Activated CD4-positive, alpha-beta T cell treated with anti-CD3 and anti-CD28 coated beads, Interleukin-2, amount 50 U/mL, for 1 hour (primary cell): ENCODE data around the gene WDR1.

Experiments
- DNase-seq: peaks from one replicate; pipeline ENCODE4 v3.0.0-alpha.2; 2020

Gene WDR1

DNA sequence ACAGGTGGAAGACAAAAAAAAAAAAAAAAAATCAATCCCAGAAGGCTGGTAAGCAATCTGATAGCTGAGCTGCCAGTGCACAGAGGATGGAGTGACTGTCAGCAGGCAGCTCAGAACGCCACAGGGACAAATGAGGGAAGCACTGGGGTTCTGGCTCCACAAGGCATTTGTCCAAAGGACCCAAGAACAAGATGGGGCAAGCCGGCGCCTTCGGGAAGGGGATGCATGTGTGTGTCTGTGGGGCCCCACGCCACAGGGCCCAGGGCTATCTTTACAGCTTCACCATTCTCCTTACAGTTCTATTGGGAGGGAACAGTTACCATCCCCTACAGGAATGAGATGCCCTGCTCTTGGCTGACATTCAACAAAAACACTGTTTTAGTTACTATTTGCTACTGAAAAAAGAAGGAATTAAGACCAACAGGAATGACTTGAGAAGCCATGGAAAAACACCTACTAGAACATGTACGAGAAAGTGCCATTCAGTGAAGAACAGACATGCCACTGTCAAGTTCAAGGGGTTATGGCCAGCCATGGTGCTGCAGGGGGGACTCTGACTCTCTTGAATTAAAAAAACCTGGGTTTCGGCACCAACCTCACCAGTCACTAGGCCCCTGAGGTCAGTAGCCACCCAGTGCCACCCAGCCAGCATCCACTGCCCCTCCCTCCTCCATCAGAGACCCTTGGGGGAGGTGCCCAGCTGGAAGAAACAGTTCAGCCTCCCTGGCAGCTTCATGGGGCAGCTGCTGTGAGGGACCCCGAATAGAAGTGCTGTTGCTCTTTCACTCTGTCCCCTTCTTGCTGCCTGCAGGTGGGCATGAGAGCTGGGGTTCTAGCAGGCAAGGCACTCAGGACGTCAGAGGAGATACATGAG lies 18.5 kb downstream of the WDR1 start:
- no peak for DNase-seq

DNA sequence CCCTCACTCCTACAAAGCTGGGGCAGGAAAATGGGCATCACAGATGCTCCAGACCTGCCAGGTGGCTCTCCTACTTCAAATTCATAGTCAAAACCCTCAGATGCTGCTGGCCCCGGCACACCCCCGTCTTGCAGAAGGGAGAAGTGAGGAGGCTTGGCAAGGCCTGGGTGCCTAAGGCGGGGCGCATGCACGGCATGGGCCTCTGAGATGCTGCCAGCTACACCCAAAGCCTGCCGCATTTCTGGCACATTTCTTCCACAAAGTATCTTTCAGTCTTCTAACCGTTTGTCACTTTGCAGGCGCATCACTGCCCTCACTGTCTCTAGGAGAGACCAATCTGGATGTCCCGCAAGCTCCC lies 19.6 kb downstream of the WDR1 start:
- no peak for DNase-seq

DNA sequence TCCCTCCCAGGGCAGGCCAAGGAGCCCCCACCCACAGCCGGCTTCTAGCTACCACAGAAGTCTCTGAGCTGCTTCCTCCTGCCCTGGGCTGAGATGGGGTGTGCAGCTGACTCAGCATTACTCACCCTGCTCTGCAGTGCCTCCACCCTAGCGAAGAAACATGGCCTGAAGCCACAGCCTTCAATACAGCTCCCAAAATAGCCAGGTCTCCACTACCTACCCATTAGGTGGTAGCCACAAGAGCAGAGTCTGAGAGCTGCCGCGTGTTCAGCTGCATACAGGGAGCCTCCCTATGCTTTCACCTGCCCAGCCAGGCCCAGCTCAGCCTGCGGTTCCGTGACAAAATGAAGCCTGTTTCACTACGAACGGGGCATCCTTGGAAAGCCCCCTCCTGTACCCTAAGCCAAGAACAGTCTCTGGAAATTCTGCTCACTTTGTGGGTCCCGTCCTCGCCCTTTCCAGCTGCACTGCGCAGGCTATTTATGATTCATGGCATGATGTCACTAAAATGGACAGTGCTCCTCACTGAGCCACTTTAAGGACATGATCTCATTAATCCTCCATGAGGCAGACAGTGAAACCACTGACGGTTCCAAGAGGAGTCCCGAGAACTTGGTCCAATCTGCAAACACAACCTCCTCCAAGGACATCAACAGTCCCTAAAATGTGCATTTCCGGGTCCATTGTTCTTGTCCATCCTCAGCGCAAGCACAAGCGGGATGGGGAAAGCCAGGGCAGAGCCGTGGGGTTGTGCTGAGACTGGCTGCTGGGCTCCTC lies 20.2 kb downstream of the WDR1 start:
- peak; percentile 72 for DNase-seq

DNA sequence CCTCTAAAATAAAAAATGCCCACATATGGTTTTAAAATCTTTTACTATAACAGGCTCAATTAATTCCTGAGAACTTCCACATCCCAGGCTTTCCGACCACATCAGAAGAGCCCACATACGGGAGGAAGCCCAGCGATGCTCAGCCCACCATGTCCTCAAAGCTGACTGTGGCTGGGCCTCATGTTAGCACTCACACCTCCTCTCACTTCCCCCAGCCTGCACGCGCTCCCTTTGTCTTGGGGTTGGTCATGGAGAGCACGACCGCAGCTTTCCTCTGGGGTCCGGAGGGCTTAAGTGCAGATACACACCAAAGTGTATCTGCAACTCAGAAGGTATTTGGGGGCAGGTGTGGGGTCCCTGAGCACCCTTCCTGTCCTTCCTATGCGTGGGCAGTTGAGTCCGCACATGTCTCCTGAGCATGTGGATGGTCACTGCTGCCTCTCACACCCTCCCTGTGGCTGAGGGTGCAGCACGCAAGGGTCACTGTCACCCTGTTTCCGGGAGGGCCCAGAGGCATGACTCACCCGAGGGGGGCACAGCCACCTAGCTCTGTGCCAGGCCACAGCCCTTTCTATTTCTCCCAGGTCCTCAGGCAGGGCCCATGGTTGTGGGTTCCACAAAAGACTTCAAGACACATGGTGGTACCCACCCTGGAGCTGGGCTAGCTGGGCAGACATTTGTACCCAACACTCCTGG lies 21.2 kb downstream of the WDR1 start:
- no peak for DNase-seq

DNA sequence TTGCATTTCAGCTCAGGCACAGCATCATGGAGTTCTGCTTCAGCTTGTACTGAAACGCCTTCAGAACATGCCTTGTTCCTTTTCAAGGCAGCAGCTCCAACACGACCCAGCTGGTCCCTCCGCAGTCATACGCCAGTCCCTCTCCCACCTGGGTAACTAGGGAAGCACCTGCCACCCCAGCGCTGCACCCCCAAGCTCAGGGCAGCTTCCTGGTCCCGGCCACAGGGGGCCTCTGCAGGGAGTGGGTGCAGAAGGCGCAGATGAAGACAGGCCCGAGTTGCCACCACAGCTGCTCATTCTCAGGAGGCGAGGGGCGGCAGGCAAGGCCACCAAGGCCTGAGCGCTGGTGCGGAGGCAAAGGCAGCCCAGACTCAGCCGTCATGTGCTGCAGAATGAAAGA lies 21.8 kb downstream of the WDR1 start:
- no peak for DNase-seq

DNA sequence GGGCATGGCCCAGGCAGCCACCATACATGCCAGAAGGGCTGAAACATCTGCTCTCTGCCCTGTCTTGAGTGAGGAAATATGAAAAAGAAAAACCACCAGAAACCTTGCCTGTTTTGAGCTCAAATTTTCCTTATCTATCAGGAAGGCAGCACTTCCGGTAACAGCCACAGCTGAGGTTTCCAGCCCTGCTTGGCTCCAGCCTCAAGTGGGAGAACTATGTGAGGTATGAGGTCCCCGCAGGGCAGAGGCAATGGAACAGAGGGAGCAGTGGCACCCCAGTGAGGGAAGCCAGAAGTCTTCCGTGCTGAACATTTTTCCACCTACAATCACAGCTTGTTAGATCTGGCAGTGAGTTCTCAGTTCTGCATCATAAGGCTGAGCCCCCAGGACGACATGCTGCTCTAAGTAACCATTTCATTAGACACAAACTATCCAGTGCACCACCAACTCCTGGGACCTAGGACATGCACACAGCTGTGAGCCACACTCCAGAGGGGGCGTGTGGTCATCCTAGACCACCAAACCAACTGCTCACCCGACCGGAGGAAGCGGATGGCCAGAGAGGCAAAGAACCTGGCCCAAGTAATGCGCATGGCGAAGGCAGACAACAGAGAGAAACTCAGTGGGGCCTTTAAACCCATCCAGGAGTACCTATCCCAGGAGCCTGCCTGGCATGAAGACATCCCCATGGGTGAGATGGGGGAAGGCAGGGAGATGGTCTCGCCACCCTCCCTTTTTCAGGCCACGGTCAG lies 22.6 kb downstream of the WDR1 start:
- peak; percentile 33 for DNase-seq

DNA sequence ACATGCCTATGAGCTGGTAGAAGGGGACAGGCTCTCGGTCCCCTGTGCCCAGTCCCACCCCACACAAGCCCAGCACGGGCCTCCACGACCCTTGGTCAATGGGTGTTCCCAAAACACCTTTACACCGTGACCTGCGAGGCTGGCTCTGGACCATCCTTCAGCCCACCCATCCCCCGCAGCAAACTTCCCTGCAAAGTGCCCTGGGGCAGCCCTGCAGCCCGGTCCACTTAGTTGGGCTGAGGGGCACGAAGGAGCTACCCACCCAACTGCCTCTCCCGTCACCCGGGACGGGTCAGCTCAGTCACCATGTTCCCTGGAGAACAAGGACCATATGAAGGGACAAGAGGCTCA lies 23.4 kb downstream of the WDR1 start:
- no peak for DNase-seq

DNA sequence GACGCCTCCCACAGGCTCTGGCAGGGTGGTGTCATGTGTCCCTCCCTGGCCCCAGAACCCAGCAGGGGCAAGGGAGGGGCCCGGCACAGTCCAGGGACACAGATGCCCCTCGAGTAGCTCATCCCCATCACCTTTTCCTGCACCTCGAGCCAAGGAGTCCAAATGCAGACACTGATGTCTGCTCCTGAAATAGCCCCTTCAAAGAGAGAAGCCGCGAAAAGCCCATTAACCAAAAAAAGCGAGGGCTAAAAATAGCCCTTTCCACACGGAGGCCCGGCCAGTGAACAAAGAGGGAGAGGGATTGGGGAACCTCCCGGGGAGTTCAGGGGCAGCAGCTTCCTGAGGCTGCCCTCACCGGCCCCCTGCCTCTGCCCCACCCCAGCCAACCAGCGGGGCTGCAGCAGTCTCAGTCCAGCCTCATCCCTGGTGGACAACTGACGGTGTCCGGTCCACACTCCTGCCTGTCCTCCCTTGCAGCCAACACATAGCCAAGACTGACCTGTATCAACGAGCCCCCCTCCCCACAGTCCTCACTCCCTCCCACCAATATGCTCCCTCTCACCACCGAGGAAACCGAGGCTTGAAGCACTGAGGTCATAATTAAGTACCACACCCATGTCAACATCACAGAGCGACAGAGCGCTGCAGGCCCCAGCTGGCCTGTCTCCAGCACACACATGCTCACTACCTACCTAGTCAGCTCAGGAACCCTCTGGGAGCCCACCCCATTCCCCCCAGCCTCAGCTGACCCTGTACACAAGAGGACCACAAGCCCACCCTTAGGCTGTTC lies 23.9 kb downstream of the WDR1 start:
- no peak for DNase-seq

DNA sequence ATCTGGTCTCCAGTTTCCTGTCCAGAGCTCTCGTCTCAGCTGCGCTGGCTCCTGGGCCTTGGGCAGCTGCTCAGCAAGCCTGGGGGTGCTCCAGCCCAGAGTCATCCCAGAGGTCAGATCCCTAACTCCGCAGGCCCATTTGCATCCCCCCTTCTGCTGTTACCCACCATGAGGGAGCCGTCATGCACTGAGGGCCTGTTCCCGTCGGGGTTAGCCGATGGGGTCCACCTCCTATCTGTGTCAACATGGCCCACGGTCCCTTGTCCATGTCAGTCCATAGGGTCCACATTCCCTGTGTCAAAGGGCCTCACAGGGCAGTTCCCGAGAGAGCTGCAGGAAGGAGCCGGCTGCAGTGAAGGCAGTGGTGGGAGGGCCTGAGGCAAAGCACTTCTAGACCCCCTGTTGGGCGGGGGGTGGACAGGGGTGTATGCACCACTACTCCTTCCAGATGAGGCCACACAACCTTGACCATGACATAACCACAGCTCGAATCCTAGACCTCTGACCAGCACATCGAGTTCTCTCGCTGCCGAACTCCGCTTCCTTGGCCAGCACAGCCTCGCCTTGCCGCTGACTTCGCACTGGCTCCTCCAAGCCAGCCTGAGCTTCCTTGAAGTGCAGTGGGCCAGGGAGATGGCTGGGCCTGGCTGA lies 24.9 kb downstream of the WDR1 start:
- no peak for DNase-seq

DNA sequence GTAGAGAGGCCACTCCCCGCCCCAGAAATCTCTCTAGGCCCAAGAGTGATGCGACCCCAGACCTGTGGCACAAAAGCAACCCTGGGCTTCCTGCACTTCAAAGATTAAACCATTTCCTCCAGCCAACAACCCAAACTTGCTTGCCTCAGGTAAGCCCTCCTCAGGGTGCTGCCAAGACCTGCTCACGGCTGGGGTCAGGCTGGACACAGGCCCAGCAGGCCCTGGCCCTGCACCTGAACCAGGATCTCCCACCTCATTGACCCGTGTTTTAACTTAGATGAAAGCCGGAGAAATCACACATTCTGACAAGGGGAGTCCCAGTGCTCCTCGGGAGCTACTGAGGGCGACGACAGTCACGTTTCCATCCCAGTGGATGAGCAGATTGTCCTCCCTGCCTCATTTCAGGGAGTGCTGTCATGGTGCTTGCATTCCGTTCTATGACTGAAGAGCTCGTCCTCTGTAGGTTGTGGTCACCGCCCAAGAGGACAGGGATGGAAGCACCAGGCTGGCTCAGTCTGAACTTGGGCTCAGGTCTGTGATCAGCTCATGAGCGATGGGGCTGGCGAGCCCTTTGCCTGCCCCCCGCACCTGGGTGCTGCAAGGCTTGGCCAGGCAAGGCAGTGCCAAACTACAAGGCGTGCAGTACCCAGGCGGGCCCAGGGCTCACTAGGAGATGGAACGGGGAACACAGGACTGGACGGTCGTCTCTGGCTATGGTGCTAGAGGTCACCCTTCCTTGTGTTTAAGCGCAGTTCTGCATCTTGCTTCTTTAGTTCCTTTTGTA lies 25.9 kb downstream of the WDR1 start:
- no peak for DNase-seq

DNA sequence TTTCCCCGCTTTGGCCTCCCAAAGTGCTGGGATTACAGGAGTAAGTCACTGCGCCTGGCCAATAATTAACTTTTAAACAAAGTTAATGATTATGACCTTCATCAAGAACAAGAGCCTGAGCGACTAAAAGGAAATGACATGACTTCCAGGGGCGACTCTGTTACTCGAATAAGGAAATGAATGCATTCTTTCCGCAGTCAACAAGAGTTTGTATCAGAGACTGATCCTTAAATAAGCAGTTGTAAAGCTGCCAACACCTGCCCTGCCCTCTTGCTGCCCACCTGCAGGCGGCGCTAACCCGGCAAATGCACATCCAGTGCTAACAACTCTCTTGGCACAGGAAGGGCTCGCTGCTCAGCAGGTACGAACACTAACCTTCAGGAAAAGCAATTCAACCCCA lies 27.3 kb downstream of the WDR1 start:
- DNase-seq, result no peak

DNA sequence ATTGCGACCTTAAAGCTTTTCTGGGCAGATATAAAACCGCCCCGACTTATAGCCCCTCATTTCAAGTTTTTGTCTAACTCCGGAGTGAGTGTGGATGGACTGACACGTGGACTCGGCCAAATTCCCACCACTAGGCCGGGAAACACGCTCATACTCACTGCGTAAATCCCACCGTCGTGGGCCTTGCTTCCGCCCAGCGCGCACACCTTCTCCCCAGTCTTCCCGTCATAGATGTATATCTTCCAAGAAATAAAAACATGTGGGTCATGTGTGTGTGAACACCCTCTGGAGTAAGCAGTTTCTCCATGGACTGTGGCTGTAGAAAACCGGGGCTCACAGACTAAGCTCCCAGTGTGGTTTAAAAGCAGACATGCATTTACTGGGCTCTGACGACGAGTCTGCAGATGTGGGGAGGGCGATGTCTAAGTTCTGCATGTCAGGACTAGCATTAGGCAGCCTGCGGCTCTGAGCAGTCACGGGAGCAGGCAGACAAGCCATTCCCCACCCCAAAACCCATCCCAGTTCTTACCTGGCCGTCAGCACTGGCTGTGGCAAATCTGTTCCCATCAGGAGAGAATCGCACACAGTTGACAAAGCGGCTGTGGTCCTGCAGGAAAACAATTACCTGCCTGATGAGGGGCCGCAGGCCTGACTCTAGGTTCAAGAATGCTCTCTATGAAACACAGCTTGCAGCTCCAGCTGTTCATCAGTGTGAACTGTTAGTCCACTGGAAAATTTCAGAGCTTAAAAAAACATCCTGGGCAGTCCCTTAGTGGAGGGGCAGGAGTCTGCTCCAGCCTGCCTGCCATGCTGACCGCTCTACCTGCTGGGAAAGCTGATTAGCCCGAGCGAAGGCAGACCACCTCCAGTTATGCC lies 28.2 kb downstream of the WDR1 start:
- DNase-seq, result no peak

DNA sequence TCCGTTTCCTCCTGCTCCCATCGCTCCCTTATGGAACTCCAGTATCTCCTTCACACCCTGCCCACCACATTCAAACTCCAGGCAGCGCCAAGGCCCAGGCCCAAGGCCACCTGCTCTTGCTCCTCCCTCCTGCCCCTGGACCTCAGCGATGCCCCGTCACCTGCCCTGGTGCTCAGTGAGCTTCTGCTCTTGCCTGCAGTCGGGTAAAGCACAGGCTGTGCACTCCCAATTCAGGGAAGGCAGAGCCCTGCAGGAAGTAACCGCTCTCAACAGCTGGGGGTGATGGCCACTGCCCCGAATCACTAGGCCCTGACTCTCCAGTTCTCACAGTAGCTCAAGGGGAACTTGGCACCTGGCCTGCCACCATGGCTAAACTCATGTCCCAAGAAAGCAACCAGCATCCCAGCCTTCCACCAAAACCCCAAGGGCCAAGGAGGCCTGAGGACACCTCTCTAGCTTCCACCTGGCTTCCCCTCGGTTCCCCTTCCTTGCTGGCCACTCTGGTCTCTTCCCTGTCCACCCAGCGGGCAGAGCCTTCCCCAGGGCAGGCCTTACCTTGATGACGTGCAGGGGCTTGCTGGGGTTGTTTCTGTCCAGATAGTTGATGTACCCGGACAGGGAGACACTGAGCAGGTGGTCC lies 29.3 kb downstream of the WDR1 start:
- DNase-seq, result no peak

DNA sequence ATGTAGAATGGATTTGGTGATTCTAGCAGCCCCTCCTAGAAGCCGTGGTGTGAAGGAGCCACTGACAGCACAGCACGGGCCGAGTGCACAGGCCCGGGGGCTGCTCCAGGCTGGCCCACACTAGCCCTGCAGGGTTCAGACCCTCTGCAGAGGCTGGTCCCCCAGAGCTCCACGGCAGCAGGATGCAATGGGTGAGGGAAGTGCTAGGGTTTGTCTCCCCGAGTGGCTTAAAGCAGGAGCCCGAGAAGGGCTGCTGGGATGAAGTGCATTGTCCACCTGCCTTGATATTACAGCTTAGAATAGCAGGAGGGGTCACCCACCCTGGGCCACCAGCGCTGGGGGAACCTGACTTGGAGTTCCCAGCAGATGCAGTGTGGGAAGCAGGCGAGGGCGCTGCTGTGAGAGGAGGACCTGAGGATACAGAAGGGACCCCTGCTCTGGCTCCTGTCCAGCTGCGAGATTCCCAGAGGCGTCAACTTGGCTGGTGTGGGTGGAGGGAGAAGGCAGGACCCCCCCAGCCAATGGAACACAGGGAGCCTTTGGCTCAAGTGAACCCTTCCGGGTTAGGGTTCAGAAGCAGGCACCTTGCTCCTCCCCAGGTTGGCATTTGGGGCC lies 30.0 kb downstream of the WDR1 start:
- DNase-seq, result no peak

DNA sequence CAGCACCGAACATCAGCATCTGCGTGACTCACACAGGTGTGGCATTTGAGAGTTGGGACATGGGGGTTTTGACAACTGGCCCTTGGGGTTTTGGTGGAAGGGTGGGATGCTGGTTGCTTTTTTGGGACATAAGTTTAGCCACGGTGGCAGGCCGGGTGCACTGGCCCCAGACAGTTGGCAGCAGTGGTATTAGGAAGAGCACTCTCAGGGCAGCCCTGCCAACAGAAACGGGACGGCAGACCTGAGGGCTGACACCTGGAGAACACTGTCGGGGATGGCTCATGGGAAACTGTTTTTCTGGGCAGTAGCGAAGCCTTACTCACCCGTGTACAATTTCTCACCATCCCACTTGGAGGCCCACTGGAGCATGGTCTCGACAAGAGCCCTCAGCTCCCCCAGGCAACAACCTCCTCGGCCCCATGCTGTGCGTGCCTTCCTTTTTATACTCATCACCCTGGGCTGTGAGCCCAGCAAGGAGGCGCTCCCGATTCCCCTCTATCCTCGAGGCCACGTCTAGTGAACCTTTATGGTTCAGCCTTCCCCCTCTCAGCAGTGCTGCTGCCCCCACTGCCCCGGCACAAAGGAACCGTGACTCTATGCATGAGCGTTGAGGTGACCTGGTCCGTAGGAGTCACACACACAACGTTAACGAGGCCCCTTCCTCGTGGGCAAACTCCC lies 30.6 kb downstream of the WDR1 start:
- no peak for DNase-seq

DNA sequence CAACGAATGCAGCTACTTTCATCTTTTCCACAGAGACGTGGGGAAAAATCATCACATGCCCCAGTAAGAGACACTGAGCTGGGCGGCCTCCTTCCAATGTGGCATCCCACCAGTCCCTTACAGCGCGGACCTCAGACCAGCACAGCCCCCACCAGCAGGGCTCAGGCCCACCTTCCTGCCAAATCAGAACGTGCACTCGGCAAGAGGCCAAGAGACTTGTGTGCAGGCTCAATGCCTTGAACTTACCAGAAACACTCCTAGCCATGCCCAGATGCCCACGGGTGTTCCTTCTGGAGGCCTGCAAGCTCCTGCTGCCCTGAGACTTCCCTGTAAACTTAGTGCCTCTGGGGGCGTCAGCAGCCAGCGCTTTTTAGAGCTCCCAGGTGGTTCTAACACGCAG lies 31.2 kb downstream of the WDR1 start:
- no peak for DNase-seq

DNA sequence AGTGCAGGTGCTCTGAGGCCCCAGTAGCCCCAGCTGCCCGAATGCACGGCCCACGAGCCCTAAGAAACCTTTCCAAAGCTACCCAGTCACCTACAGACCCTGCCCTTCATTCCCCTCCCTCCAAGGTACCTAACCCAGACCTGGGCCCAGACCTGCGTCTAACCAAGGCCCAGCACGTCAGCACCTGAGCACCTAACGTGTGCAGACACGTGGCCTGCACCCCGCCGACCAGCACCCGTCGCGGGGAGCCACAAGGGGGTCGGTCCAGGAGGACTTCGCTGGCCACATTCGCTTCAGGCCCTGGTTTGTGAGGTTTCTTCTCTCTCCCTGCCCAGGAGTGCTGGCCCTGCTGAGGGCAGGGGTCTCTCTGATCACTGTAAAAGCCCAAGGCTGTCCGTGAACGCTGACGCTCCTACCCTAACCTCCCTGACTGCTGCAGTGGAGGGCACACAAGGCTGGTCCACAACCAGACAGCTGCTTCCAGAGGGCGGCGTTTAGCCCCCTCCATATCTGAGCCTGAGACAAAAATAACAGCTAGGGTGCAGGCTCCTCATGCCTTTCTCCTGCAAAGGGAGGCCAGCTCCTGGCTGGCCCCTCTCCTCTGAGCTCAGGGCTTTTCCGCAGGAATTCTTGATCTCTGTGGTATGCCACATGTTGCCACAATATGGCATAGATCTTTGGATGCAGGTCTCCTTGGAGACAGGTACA lies 31.8 kb downstream of the WDR1 start:
- no peak for DNase-seq
